ENCODE data around the gene N4BP2L2. TPM values are rescaled to one million over a fixed set of nuclear protein-coding genes. Genes with fewer than 3 reads are reported as not detected.

Gene N4BP2L2
- total RNA-seq, 1 experiment from 2014 or later, result 61.4 TPM

GRCh38 chr13:32496599-32497160 is 41.9 kb downstream of the N4BP2L2 start:
- no peak overlapping the region for H2BK20ac ChIP-seq (ENCODE audit: low read depth, low read length, poor library complexity, severe bottlenecking)
- H3K14ac ChIP-seq (ENCODE audit: insufficient read depth, low read length), result no peak overlapping the region
- H3K4me2 ChIP-seq (ENCODE audit: insufficient read depth, insufficient read length, low read length), result no peak overlapping the region
- H2BK5ac ChIP-seq (ENCODE audit: insufficient read length, low read length), result no peak overlapping the region
- no peak overlapping the region for H4K5ac ChIP-seq (ENCODE audit: insufficient read length, low read depth, low read length)
- no peak overlapping the region for H2AK5ac ChIP-seq (ENCODE audit: insufficient read length, low read length)
- Mint-ChIP-seq H3K27ac (no peak overlapping the region), H3K27me3 (ENCODE audit: low read depth) (no peaks in the 10 kb centered on the region), H3K4me1 (peaks cover 5 to 8% of the 10 kb centered on the region in 2 experiments; a peak in 1 of 4 replicates), H3K4me3 (no peak overlapping the region), H3K36me3 (ENCODE audit: insufficient read depth in 1 of 3, low read depth in 3 of 3) (0 out of 7 replicates have a peak, but pooled peaks cover 0 to 2% (median 0%) of the 10 kb centered on the region in 3 experiments), H3K9me3 (no peaks in the 10 kb centered on the region; a peak in 1 of 5 replicates)
- no peak overlapping the region for H3K4ac ChIP-seq (ENCODE audit: low read depth, low read length)
- no peaks in the 10 kb centered on the region for H3K27me3 ChIP-seq (ENCODE audit: insufficient read depth, low read length)
- no peak overlapping the region for H3K18ac ChIP-seq (ENCODE audit: insufficient read length, low read depth, low read length)
- H3K4me1 ChIP-seq (ENCODE audit: insufficient read depth, low read length), result no peaks in the 10 kb centered on the region
- no peak overlapping the region for H2BK120ac ChIP-seq (ENCODE audit: low read depth, low read length, poor library complexity, severe bottlenecking)
- H3K56ac ChIP-seq (ENCODE audit: insufficient read length, low read depth, low read length), result no peak overlapping the region
- H3T11ph ChIP-seq (ENCODE audit: low read length), result no peak overlapping the region
- no CpG with 5 or more reads among the region's 1 CpG for WGBS (ENCODE audit: extremely low coverage, insufficient read length, low lambda C conversion rate)
- no peak overlapping the region for H2BK12ac ChIP-seq (ENCODE audit: insufficient read length, low read depth, low read length)
- no peak overlapping the region for H2AFZ ChIP-seq (ENCODE audit: low read length)
- H3K79me2 ChIP-seq (ENCODE audit: insufficient read depth, low read length), result no peaks in the 10 kb centered on the region
- no peak overlapping the region for H2BK15ac ChIP-seq (ENCODE audit: low read depth, low read length)
- DNase-seq, result no peak
- H3K9ac ChIP-seq (ENCODE audit: extremely low read depth, insufficient read length, low read length), result no peak overlapping the region
- H3K9me3 ChIP-seq (ENCODE audit: control insufficient read depth, low read depth, low read length), result no peaks in the 10 kb centered on the region
- H4K8ac ChIP-seq (replicated peaks; ENCODE audit: insufficient read length, low read depth, low read length), result no peak overlapping the region
- H4K91ac ChIP-seq (ENCODE audit: insufficient read length, low read depth, low read length), result no peak overlapping the region
- no peak overlapping the region for H3K23ac ChIP-seq (ENCODE audit: insufficient read length, low read depth, low read length)
- no peaks in the 10 kb centered on the region for H4K20me1 ChIP-seq (ENCODE audit: control insufficient read depth, insufficient read depth, insufficient read length)
- H3K23me2 ChIP-seq (ENCODE audit: insufficient read length, low read depth, low read length, poor library complexity, severe bottlenecking), result no peaks in the 10 kb centered on the region
- no peak overlapping the region for H3K27ac ChIP-seq (ENCODE audit: insufficient read length, low read depth, low read length)
- H3K79me1 ChIP-seq (ENCODE audit: insufficient read depth, low read depth, low read length, poor library complexity, severe bottlenecking), result no peaks in the 10 kb centered on the region
- no peak for TF ChIP-seq CTCF (conservative IDR thresholded peaks at IDR 0.05)
